ENCODE measurements around the gene TDP2.

- TF ChIP-seq ZNF274 (IDR thresholded peaks at IDR 0.05; ENCODE audit: low read depth, low read length) (no peak), YY1 (IDR thresholded peaks at IDR 0.05; ENCODE audit: insufficient read depth, insufficient read length) (no peak), SUZ12 (IDR thresholded peaks at IDR 0.05; ENCODE audit: extremely low read depth, insufficient read depth, insufficient read length) (no peak)
Observed at GRCh38 chr6:24630856-24631505, 35.7 kb downstream of the TDP2 start.
